Superior temporal gyrus (tissue), 1 donor: ENCODE measurements around the gene PDZRN3.
A peak's percentile ranks its signal among the peaks of the same experiment; 100 is the strongest.

Experiments used
- DNase-seq: peaks from one replicate; pipeline ENCODE4 v3.0.0-alpha.2; 2016; ENCODE audit errors: extremely low spot score

The PDZRN3 gene

GRCh38 chr3:73624821-73625665 is at the start of gene PDZRN3:
Gene PDZRN3, minus strand, starts transcription at chr3:73624941.
- DNase-seq = peak; percentile 58

- DNase-seq = no peak
Observed at GRCh38 chr3:73674280-73674679, 49.5 kb upstream of the PDZRN3 start.

- DNase-seq = no peak
Observed at GRCh38 chr3:73669260-73669659, 44.5 kb upstream of the PDZRN3 start.

GRCh38 chr3:73668391-73668790 is 43.6 kb upstream of the PDZRN3 start:
- DNase-seq = no peak

GRCh38 chr3:73667889-73668288 is 43.1 kb upstream of the PDZRN3 start:
- no peak for DNase-seq

GRCh38 chr3:73665286-73665685 is 40.5 kb upstream of the PDZRN3 start:
- no peak for DNase-seq

GRCh38 chr3:73664389-73664788 is 39.6 kb upstream of the PDZRN3 start:
- DNase-seq = no peak

- no peak for DNase-seq
Observed at GRCh38 chr3:73663495-73663894, 38.8 kb upstream of the PDZRN3 start.

- DNase-seq = no peak
Observed at GRCh38 chr3:73661265-73661664, 36.5 kb upstream of the PDZRN3 start.

GRCh38 chr3:73658227-73658626 is 33.5 kb upstream of the PDZRN3 start:
- no peak for DNase-seq

GRCh38 chr3:73657186-73657585 is 32.4 kb upstream of the PDZRN3 start:
- no peak for DNase-seq

GRCh38 chr3:73656241-73656890 is 31.6 kb upstream of the PDZRN3 start:
- DNase-seq = no peak

- DNase-seq = no peak
Observed at GRCh38 chr3:73655197-73655596, 30.5 kb upstream of the PDZRN3 start.

GRCh38 chr3:73653877-73654276 is 29.1 kb upstream of the PDZRN3 start:
- no peak for DNase-seq

GRCh38 chr3:73653351-73653750 is 28.6 kb upstream of the PDZRN3 start:
- DNase-seq = no peak

GRCh38 chr3:73652896-73653295 is 28.2 kb upstream of the PDZRN3 start:
- DNase-seq = no peak

GRCh38 chr3:73637042-73637441 is 12.3 kb upstream of the PDZRN3 start:
- DNase-seq = no peak

GRCh38 chr3:73635254-73635653 is 10.5 kb upstream of the PDZRN3 start:
- DNase-seq = no peak

GRCh38 chr3:73633916-73634344 is 9.2 kb upstream of the PDZRN3 start:
- no peak for DNase-seq

GRCh38 chr3:73633453-73633852 is 8.7 kb upstream of the PDZRN3 start:
- no peak for DNase-seq

GRCh38 chr3:73626106-73626505 is 1.4 kb upstream of the PDZRN3 start:
- no peak for DNase-seq

- no peak for DNase-seq
Observed at GRCh38 chr3:73624017-73624820, 522 bp downstream of the PDZRN3 start.
